AG10803 (cell line): Measurements from ENCODE around the gene OR4D9.
A peak's percentile ranks its signal among the peaks of the same experiment; 100 is the strongest.
"Not testable (repeated sequence)": the region's sequence is repeated elsewhere in the genome, so short reads cannot be mapped to it uniquely, and the experiment has no call there.

Experiments
- DNase-seq: peaks from one replicate; pipeline ENCODE4 v3.0.0; 2010; ENCODE audit warnings: low read depth
- H3K4me3 ChIP-seq: 2 replicates; pipeline ENCODE4 v1.5.1; 2011; ENCODE audit warnings: mild to moderate bottlenecking, low read length, control low read depth
- CTCF ChIP-seq: conservative IDR thresholded peaks from 2 replicates; pipeline ENCODE4 v1.5.1; 2011; ENCODE audit warnings: mild to moderate bottlenecking, low read length, control low read depth, inconsistent platforms

Gene OR4D9

GRCh38 chr11:59542142-59542810 is 30.9 kb downstream of the OR4D9 start:
- TF ChIP-seq CTCF = no peak
- H3K4me3 ChIP-seq = no peak overlapping the region
- DNase-seq = no peak

GRCh38 chr11:59543713-59544112 is 32.4 kb downstream of the OR4D9 start:
- not testable (repeated sequence) for H3K4me3 ChIP-seq, DNase-seq

GRCh38 chr11:59544869-59545178 is 33.5 kb downstream of the OR4D9 start:
- DNase-seq = no peak
- no peak for TF ChIP-seq CTCF
- no peak overlapping the region for H3K4me3 ChIP-seq

- DNase-seq = no peak
- TF ChIP-seq CTCF = no peak
- H3K4me3 ChIP-seq = no peak overlapping the region
Measured at GRCh38 chr11:59545179-59546020, 34.1 kb downstream of the OR4D9 start.

- DNase-seq, H3K4me3 ChIP-seq: not testable (repeated sequence)
Measured at GRCh38 chr11:59547605-59548308, 36.4 kb downstream of the OR4D9 start.

- DNase-seq = no peak
- no peak overlapping the region for H3K4me3 ChIP-seq
- no peak for TF ChIP-seq CTCF
Measured at GRCh38 chr11:59548309-59548656, 36.9 kb downstream of the OR4D9 start.

- DNase-seq = peak; percentile 95
- H3K4me3 ChIP-seq = peak overlapping the region; percentile 78
- peak; percentile 57 for TF ChIP-seq CTCF
Measured at GRCh38 chr11:59550368-59550841, 39.1 kb downstream of the OR4D9 start.
